GM12878 (cell line): Measurements from ENCODE around the gene NCAPD2. TPM values are rescaled to one million over a fixed set of nuclear protein-coding genes. Genes with fewer than 3 reads are reported as not detected.
A peak's percentile ranks its signal among the peaks of the same experiment; 100 is the strongest.

Source experiments
- ATAC-seq: fragments of 200-7000 bp; cut with Tn5 transposase; 3 replicates; pipeline ENCODE4 v1.9.1; 2020; ENCODE audit warnings: mild to moderate bottlenecking, moderate library complexity
- Bru-seq: library from RNA; stranded (reverse); fragments of 400-500 nt; gene quantifications from one replicate; lab custom pipeline; 2021; lab: Mats Ljungman, UMichigan
- BruChase-seq, 2 experiments: library from RNA; stranded (reverse); fragments of 400-500 nt; gene quantifications; one replicate each; lab custom pipeline; 2021; lab: Mats Ljungman, UMichigan
- BruUV-seq: library from RNA; stranded (reverse); fragments of 400-500 nt; replicated peaks from 2 replicates; lab custom pipeline; 2021; lab: Mats Ljungman, UMichigan
- CTCF ChIA-PET: fragments of 300-600 bp; sonication (Branson Sonifier 250); formaldehyde crosslinking; extraction: SDS; loops from one replicate; lab custom pipeline; 2021; ENCODE audit warnings: inconsistent platforms; lab: Yijun Ruan, JAX
- POLR2A ChIA-PET: fragments of 350-600 bp; formaldehyde crosslinking; extraction: SDS; loops from one replicate; lab custom pipeline; 2021; ENCODE audit warnings: inconsistent platforms; lab: Charles Lee
- RAD21 ChIA-PET: fragments of 300-600 bp; sonication (Branson Sonifier 250); formaldehyde crosslinking; loops from one replicate; lab custom pipeline; 2023; ENCODE audit warnings: antibody characterized with exemption; ENCODE audit not compliant: unreplicated experiment; lab: Charles Lee
- SMC1A ChIA-PET: fragments of 300-600 bp; sonication (Branson Sonifier 250); formaldehyde crosslinking; loops from one replicate; lab custom pipeline; 2023; ENCODE audit not compliant: unreplicated experiment, uncharacterized antibody; lab: Charles Lee
- DNase-seq: peaks from one replicate; pipeline ENCODE4 v3.0.0-alpha.2; 2011; ENCODE audit warnings: low read depth, low spot score
- FAIRE-seq: peaks from 3 replicates; lab custom pipeline; 2011; peaks lifted over from hg19 to GRCh38; lab: Jason Lieb, UNC
- H2AFZ ChIP-seq: 2 replicates; pipeline ENCODE4 v1.6.0; 2011; ENCODE audit warnings: low read depth, low read length, control low read depth; ENCODE audit not compliant: control insufficient read depth
- H3K27ac ChIP-seq: 2 replicates; pipeline ENCODE4 v1.5.1; 2011; ENCODE audit warnings: control low read depth; ENCODE audit not compliant: control insufficient read depth, insufficient read depth
- H3K27me3 ChIP-seq, 2 experiments: replicated peaks in 1 of 2; 2 replicates each; pipeline versions ENCODE4 v1.6.0 to v1.6.1; 2011; ENCODE audit warnings: low read length in 1 of 2; ENCODE audit not compliant: control insufficient read depth in 2 of 2, insufficient read depth in 2 of 2
- H3K36me3 ChIP-seq, 2 experiments: 2 replicates each; pipeline ENCODE4 v1.5.1; 2011; ENCODE audit warnings: low read length in 1 of 2; ENCODE audit not compliant: control insufficient read depth in 2 of 2, insufficient read depth in 2 of 2
- H3K4me1 ChIP-seq: 2 replicates; pipeline ENCODE4 v1.6.1; 2011; ENCODE audit warnings: mild to moderate bottlenecking, low read length, moderate library complexity, mixed read lengths; ENCODE audit not compliant: control insufficient read depth, insufficient read depth
- H3K4me2 ChIP-seq: 2 replicates; pipeline ENCODE4 v1.6.0; 2011; ENCODE audit warnings: control low read depth; ENCODE audit not compliant: control insufficient read depth, insufficient read depth
- H3K4me3 ChIP-seq: fragments of 200-600 bp; sonication (generic); 2 replicates; pipeline ENCODE4 v1.5.1; 2016
- H3K79me2 ChIP-seq: 2 replicates; pipeline ENCODE4 v1.6.0; 2011; ENCODE audit warnings: low read length; ENCODE audit not compliant: control insufficient read depth, insufficient read depth
- H3K9ac ChIP-seq: 2 replicates; pipeline ENCODE4 v1.8.0; 2011; ENCODE audit warnings: low read length, control low read depth, mixed read lengths; ENCODE audit not compliant: control insufficient read depth, insufficient read depth
- H3K9me3 ChIP-seq: replicated peaks from 3 replicates; pipeline ENCODE4 v1.5.1; 2011; ENCODE audit warnings: mild to moderate bottlenecking, low read length; ENCODE audit not compliant: control insufficient read depth, insufficient read depth
- H4K20me1 ChIP-seq: 2 replicates; pipeline ENCODE4 v1.6.0; 2011; ENCODE audit not compliant: control insufficient read depth, insufficient read depth
- ATF7 ChIP-seq: fragments of 450-650 bp; IDR thresholded peaks from 2 replicates; pipeline ENCODE4 v1.6.1; 2016; ENCODE audit warnings: low read depth, mild to moderate bottlenecking
- BCL11A ChIP-seq: IDR thresholded peaks from 2 replicates; pipeline ENCODE4 v1.6.1; 2011; ENCODE audit warnings: low read depth, low read length
- BHLHE40 ChIP-seq, 2 experiments: fragments of 450-650 bp in 1 of 2; IDR thresholded peaks; 2 replicates each; pipeline ENCODE4 v1.6.1; 2011 to 2017; ENCODE audit warnings: low read depth in 2 of 2, borderline replicate concordance in 1 of 2, improper control_type of control experiment in 1 of 2, low read length in 1 of 2, mild to moderate bottlenecking in 1 of 2
- CTCF ChIP-seq, 3 experiments: IDR thresholded peaks in 2 of 3; conservative IDR thresholded peaks in 1 of 3; 2 replicates each; pipeline ENCODE4 v1.5.1; 2011; ENCODE audit warnings: low read depth in 3 of 3, low read length in 3 of 3, mild to moderate bottlenecking in 3 of 3, control low read depth in 2 of 3, moderate library complexity in 2 of 3, inconsistent platforms in 1 of 3, mixed read lengths in 1 of 3; ENCODE audit not compliant: control insufficient read depth in 2 of 3, insufficient read depth in 1 of 3; ENCODE audit errors: extremely low read depth in 1 of 3
- EED ChIP-seq: sonication (generic); IDR thresholded peaks from 2 replicates; pipeline ENCODE4 v1.6.1; 2016; ENCODE audit warnings: antibody characterized with exemption, low read depth
- IKZF1 ChIP-seq: fragments of 450-650 bp; conservative IDR thresholded peaks from 2 replicates; pipeline ENCODE4 v1.6.1; 2017; ENCODE audit warnings: antibody characterized with exemption, mild to moderate bottlenecking
- NR2F1 ChIP-seq: fragments of 450-650 bp; conservative IDR thresholded peaks from 2 replicates; pipeline ENCODE4 v1.6.1; 2017; ENCODE audit warnings: mild to moderate bottlenecking
- PAX8 ChIP-seq: fragments of 450-650 bp; IDR thresholded peaks from 2 replicates; pipeline ENCODE4 v1.6.1; 2017; ENCODE audit warnings: mild to moderate bottlenecking, moderate library complexity
- SMC3 ChIP-seq: IDR thresholded peaks from 2 replicates; pipeline ENCODE4 v1.6.1; 2011; ENCODE audit warnings: low read length, improper control_type of control experiment, borderline replicate concordance
- SPI1 ChIP-seq: IDR thresholded peaks from 2 replicates; pipeline ENCODE4 v1.6.1; 2011; ENCODE audit warnings: low read depth, mild to moderate bottlenecking, low read length, moderate library complexity, borderline replicate concordance; ENCODE audit not compliant: insufficient read depth
- TAF1 ChIP-seq: IDR thresholded peaks from 2 replicates; pipeline ENCODE4 v1.6.1; 2011; ENCODE audit warnings: mild to moderate bottlenecking, low read depth, low read length, borderline replicate concordance
- TCF3 ChIP-seq: IDR thresholded peaks from 2 replicates; pipeline ENCODE4 v1.6.1; 2012; ENCODE audit warnings: low read depth, mild to moderate bottlenecking, low read length, borderline replicate concordance; ENCODE audit not compliant: insufficient read depth
- ZNF217 ChIP-seq: fragments of 450-650 bp; IDR thresholded peaks from 2 replicates; pipeline ENCODE4 v1.6.1; 2017; ENCODE audit warnings: antibody characterized with exemption, mild to moderate bottlenecking
- ZSCAN29 ChIP-seq: fragments of 450-650 bp; IDR thresholded peaks from 2 replicates; pipeline ENCODE4 v1.6.1; 2017; ENCODE audit warnings: mild to moderate bottlenecking, moderate library complexity
- WGBS: methylation state at CpG from one replicate; pipeline ENCODE4 v1.1.6; 2016; ENCODE audit warnings: low lambda C conversion rate; ENCODE audit not compliant: insufficient replicate concordance, insufficient coverage; ENCODE audit errors: missing lambda C conversion rate; 5-methylcytosine and 5-hydroxymethylcytosine counted together
- in situ Hi-C: fragments of 300-500 bp; cut with MboI; formaldehyde crosslinking; loops from 9 replicates; pipeline ENCODE4 v1.14.3; 2018; ENCODE audit warnings: mixed read lengths
- intact Hi-C: fragments of 100-400 bp; cut with micrococcal nuclease; formaldehyde crosslinking; loops from one replicate; pipeline ENCODE4 v1.14.2; 2022; ENCODE audit not compliant: unreplicated experiment
- long read RNA-seq, 2 experiments: library from polyadenylated mRNA; unstranded; transcript quantifications; one replicate each; pipeline ENCODE4 v2.0.0, GENCODE V29; 2019 to 2020
- polyA minus RNA-seq, 3 experiments: library from RNA; depleted of rRNA, polyadenylated mRNA; stranded (reverse); fragments of >200 nt; gene quantifications; 2 replicates each; pipeline ENCODE4 v1.2.3, GENCODE V29; 2011
- polyA plus RNA-seq, 11 experiments: library from polyadenylated mRNA; depleted of rRNA in 4 of 11; unstranded in 6 of 11; stranded (reverse) in 5 of 11; fragments of >200 nt; fragmentation: Nextera tagmentation in 4 of 11; fragmentation: Illumina TruSeq in 1 of 11; extraction: Ambion mirVana in 4 of 11; extraction: Trizol in 1 of 11; gene quantifications; 1 replicate in 1 of 11; 2 replicates in 10 of 11; pipeline versions ENCODE4 v1.2.1 to v1.2.3, GENCODE V29; 2011 to 2016; ENCODE audit warnings: inconsistent platforms in 2 of 11, missing spikeins in 2 of 11, low read depth in 1 of 11
- total RNA-seq, 4 experiments: library from RNA; depleted of rRNA in 3 of 4; stranded (reverse); fragments of >200 nt in 3 of 4; fragmentation: Illumina TruSeq in 1 of 4; extraction: Trizol in 1 of 4; gene quantifications; 2 replicates each; pipeline versions ENCODE4 v1.2.1 to v1.2.3, GENCODE V29; 2013 to 2021

NCAPD2 gene
- 64.5 and 66.0 TPM in 2 replicates for total RNA-seq (2013; cell fraction: nucleolus; rRNA removed)
- total RNA-seq (2014; rRNA removed) (141 and 144 TPM in 2 replicates), total RNA-seq (2014; rRNA removed; fragmentation: Illumina TruSeq; extraction: Trizol) (96.9 and 98.2 TPM in 2 replicates), total RNA-seq (2021) (110 and 113 TPM in 2 replicates), polyA plus RNA-seq (2011; rRNA removed) (84.0 and 160 TPM in 2 replicates), polyA plus RNA-seq (2014; fragmentation: Illumina TruSeq; extraction: Trizol) (110 and 146 TPM in 2 replicates), polyA plus RNA-seq (2014; fragmentation: Nextera tagmentation; extraction: Ambion mirVana) (10 to 100 TPM; 24.2 to 32.8 TPM), polyA plus RNA-seq (2014; rRNA removed) (114 TPM in 2 replicates), polyA plus RNA-seq (2016; fragmentation: Nextera tagmentation; extraction: Ambion mirVana) (100 to 1,000 TPM; 105 to 108 TPM), polyA minus RNA-seq (2011; rRNA and poly(A)+ RNA removed) (165 and 222 TPM in 2 replicates), Bru-seq, nascent RNA (percentile 81 among the genes with signal in this experiment), BruChase-seq, experiment 1, labeled RNA remaining after a 6-hour chase (percentile 91 among the genes with signal in this experiment), BruChase-seq, experiment 2, labeled RNA remaining after a 2-hour chase (percentile 85 among the genes with signal in this experiment)
- polyA plus RNA-seq (2011; ENCODE audit: low read depth), result 34.6 TPM
- 138 and 147 TPM in 2 replicates for polyA plus RNA-seq (2011; cell fraction: cytosol; rRNA removed)
- 98.8 and 145 TPM in 2 replicates for polyA plus RNA-seq (2011; cell fraction: nucleus; rRNA removed)
- polyA plus RNA-seq (2012), result 50.7 and 70.2 TPM in 2 replicates
- polyA minus RNA-seq (2011; cell fraction: cytosol; rRNA and poly(A)+ RNA removed), result 89.0 and 105 TPM in 2 replicates
- polyA minus RNA-seq (2011; cell fraction: nucleus; rRNA and poly(A)+ RNA removed), result 67.3 and 111 TPM in 2 replicates
- long read RNA-seq, experiment 1, full-length matches to known transcripts, result 17 of 36 reads
- long read RNA-seq, experiment 1, partial matches to known transcripts, result 14 of 36 reads
- long read RNA-seq, experiment 1, other reads (novel, unspliced or antisense), result 5 of 36 reads
- long read RNA-seq, experiment 2, full-length matches to known transcripts, result 3 of 89 reads
- long read RNA-seq, experiment 2, partial matches to known transcripts, result 73 of 89 reads
- long read RNA-seq, experiment 2, other reads (novel, unspliced or antisense), result 13 of 89 reads

DNA sequence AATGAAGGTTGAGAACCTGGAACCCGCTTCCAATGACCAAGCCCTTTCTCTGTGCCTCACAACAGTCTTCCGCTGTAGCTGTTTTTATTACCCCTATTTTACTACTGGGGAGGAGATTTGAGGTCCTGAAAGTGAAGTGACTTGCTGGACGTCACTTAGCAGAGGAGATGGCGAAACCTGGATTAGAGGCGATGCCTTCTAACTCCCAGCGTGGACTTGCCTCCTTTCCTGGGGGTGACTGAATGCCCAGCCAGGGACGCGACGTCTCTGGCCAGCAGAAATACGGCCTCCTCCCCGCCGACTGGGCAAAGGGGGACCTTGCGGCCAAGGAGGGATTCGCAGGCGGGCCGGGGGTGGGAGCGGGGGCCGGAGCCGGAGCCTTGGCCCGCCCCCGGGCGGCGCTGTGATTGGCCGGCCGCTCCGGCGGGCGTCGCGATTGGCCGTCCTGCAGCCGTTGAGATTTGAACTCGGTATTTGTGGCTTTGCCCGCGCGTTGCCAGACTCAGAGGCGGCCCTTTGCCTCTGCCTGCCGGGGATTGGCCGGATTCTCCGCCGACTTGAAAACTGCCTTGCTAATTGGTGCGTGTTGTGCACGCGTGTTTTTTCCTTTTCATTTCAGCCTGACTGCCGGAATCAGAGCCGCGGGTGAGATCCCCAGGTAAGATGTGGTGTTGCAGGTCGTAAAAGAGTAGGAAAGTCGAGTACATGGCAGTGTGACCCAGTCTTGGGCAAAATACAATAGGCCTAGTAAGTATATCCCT is at the start of gene NCAPD2:
NCAPD2 (plus strand) TSS at position 606 of the 761 bp plus-strand sequence. CDS start 997 bp downstream, outside the sequence.
- peak; percentile 94 for ATAC-seq
- ChIA-PET CTCF (interaction anchor here (0.7 to 3.7 kb wide), 15 partner anchors 13 to 70 kb away, joined by 3 to 15 read pairs (median 4); partner anchors contain the start of gene GAPDH), RAD21 (interaction anchor here (0.7 to 2.0 kb wide), 17 partner anchors 12 to 260 kb away, joined by 3 to 9 read pairs (median 4); partner anchors contain the start of genes GAPDH, MLF2, TAPBPL and VAMP1), SMC1A (interaction anchor here (0.8 to 4.0 kb wide), 11 partner anchors 12 to 70 kb away, joined by 3 to 23 read pairs (median 4); partner anchors contain the start of genes TAPBPL and VAMP1), POLR2A (interaction anchor here (0.8 to 1.8 kb wide), 14 partner anchors 9 to 195 kb away, joined by 3 to 25 read pairs (median 6); partner anchors contain the start of genes CD27, GAPDH, VAMP1 and ZNF384)
- WGBS, result under 1% methylated on average over 48 of the region's 49 CpGs
- Histone ChIP-seq H3K27ac (peak within 1 kb of the TSS; percentile 97), H2AFZ (peak within 1 kb of the TSS; percentile 88), H3K9ac (peak within 1 kb of the TSS; percentile 95), H3K4me3 (peak within 1 kb of the TSS; percentile 93), H3K9me3 (no peaks in the 10 kb centered on the region), H3K36me3 (peaks cover 2 to 21% of the 10 kb centered on the region in 2 experiments), H3K27me3 (no peaks in the 10 kb centered on the region), H4K20me1 (no peaks in the 10 kb centered on the region), H3K4me1 (peaks cover 6% of the 10 kb centered on the region; the same call in 1 of the 2 replicates), H3K4me2 (peak within 1 kb of the TSS; percentile 97), H3K79me2 (peaks cover 55% of the 10 kb centered on the region)
- in situ Hi-C loops (no loop called here), intact Hi-C loops (loop anchor here (1.0 to 5.0 kb wide), 4 partner anchors 23 to 70 kb away; partner anchors contain the start of genes GAPDH and VAMP1)
- FAIRE-seq, result no peak
- TSS peak; percentile 80 for BruUV-seq
- peak; percentile 88 for DNase-seq
- no peak for TF ChIP-seq ZSCAN29
- no peak; the same call in 1 of the 2 replicates for TF ChIP-seq PAX8
- peak in 2 of 3 experiments; percentile 2 to 25; a peak in 1 of 6 replicates for TF ChIP-seq CTCF (IDR thresholded peaks at IDR 0.05 in 2 of 3, conservative IDR thresholded peaks at IDR 0.05 in 1 of 3; ENCODE audit: control insufficient read depth in 2 of 3, extremely low read depth in 1 of 3, insufficient read depth in 1 of 3, low read depth in 3 of 3, low read length in 3 of 3)
- TF ChIP-seq ZNF217, result no peak
- peak; percentile 25; the same call in 1 of the 2 replicates for TF ChIP-seq SMC3
- no peak for TF ChIP-seq BCL11A
- TF ChIP-seq TCF3, result 0 out of 2 replicates have a peak, but pooled peaks have one; percentile 22
- no peak for TF ChIP-seq EED
- peak; percentile 78 for TF ChIP-seq TAF1
- peak; percentile 46 to 79; a peak in 3 of 4 replicates for TF ChIP-seq BHLHE40 (IDR thresholded peaks at IDR 0.05; ENCODE audit: borderline replicate concordance in 1 of 2, low read depth in 2 of 2, low read length in 1 of 2)
- TF ChIP-seq SPI1, result no peak
- TF ChIP-seq IKZF1, result peak; percentile 70
- peak; percentile 55; the same call in 1 of the 2 replicates for TF ChIP-seq NR2F1
- no peak; the same call in none of the 2 replicates for TF ChIP-seq ATF7
